Neutrophil (primary cell): ENCODE results near the gene GRB10.

ENCODE experiments used
- H3K27ac ChIP-seq: fragments of 200-600 bp; sonication (generic); 2 replicates; pipeline ENCODE4 v1.5.1; 2016; ENCODE audit warnings: mild to moderate bottlenecking, moderate library complexity
- H3K27me3 ChIP-seq: fragments of 200-600 bp; sonication (generic); 2 replicates; pipeline ENCODE4 v1.6.0; 2016; ENCODE audit warnings: mild to moderate bottlenecking
- H3K36me3 ChIP-seq: fragments of 200-600 bp; sonication (generic); 2 replicates; pipeline ENCODE4 v1.5.1; 2017
- H3K4me1 ChIP-seq, 2 experiments: fragments of 200-600 bp in 1 of 2; sonication (generic) in 1 of 2; 1 replicate in 1 of 2; 2 replicates in 1 of 2; pipeline versions ENCODE4 v1.5.1 to v1.6.1; 2013 to 2016; ENCODE audit warnings: low read depth in 1 of 2, low read length in 1 of 2, mild to moderate bottlenecking in 1 of 2, moderate library complexity in 1 of 2; ENCODE audit not compliant: control insufficient read depth in 1 of 2, insufficient read depth in 1 of 2
- H3K4me3 ChIP-seq, 2 experiments: fragments of 200-600 bp in 1 of 2; sonication (generic) in 1 of 2; 1 replicate in 1 of 2; 2 replicates in 1 of 2; pipeline ENCODE4 v1.5.1; 2013 to 2016; ENCODE audit warnings: low read depth in 1 of 2, low read length in 1 of 2, mild to moderate bottlenecking in 1 of 2, moderate library complexity in 1 of 2
- H3K9me3 ChIP-seq: fragments of 200-600 bp; sonication (generic); 2 replicates; pipeline ENCODE4 v1.5.1; 2016
- TF ChIP-seq, protein P1 (sequence below): fragments of 200-600 bp; sonication (generic); IDR thresholded peaks from 2 replicates; pipeline ENCODE4 v1.5.1; 2016; ENCODE audit warnings: antibody characterized with exemption

Gene GRB10

DNA sequence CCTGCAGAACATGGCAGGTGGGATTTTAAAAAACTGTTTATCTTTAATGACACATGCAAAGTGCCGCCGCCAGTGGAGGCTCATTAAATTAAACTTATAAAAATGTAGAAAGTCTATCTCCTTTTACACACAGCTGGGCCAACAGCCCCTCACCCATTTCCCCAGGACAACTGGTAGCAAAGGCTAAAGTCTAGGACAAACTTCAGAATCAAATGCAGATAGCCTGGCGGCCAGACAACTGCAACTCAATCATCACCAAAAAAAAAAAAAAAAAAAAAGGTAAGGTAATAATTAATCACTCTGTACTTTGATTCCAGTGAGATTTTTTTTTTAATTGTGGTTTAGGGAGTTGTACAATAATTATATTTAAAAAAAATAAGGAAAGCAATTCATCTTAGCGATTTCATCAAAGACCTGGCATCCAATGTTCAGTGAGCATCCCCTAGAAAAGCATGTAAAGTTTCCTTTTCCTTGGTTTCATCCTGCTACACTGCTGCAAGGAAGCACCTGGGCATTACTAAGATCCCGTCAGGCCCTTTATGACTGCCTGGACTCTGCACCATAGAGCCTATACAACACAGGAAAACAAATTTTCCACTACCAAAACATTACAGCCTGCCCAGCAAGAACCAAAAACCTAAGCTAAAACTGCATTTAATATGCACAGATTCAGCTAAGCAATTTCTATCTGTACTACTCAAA, 98.5 kb downstream of the GRB10 start:
- TF ChIP-seq, protein P1, sequence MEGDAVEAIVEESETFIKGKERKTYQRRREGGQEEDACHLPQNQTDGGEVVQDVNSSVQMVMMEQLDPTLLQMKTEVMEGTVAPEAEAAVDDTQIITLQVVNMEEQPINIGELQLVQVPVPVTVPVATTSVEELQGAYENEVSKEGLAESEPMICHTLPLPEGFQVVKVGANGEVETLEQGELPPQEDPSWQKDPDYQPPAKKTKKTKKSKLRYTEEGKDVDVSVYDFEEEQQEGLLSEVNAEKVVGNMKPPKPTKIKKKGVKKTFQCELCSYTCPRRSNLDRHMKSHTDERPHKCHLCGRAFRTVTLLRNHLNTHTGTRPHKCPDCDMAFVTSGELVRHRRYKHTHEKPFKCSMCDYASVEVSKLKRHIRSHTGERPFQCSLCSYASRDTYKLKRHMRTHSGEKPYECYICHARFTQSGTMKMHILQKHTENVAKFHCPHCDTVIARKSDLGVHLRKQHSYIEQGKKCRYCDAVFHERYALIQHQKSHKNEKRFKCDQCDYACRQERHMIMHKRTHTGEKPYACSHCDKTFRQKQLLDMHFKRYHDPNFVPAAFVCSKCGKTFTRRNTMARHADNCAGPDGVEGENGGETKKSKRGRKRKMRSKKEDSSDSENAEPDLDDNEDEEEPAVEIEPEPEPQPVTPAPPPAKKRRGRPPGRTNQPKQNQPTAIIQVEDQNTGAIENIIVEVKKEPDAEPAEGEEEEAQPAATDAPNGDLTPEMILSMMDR, result no peak
- no peak overlapping the region for H3K27ac ChIP-seq
- H3K27me3 ChIP-seq, result no peaks in the 10 kb centered on the region
- H3K4me3 ChIP-seq, result no peak overlapping the region
- H3K4me1 ChIP-seq, result peaks cover 7 to 14% of the 10 kb centered on the region in 2 experiments
- H3K9me3 ChIP-seq, result no peaks in the 10 kb centered on the region
- no peaks in the 10 kb centered on the region for H3K36me3 ChIP-seq

GRCh38 chr7:50682573-50682972, 100.1 kb downstream of the GRB10 start:
- Histone ChIP-seq H3K36me3 (no peaks in the 10 kb centered on the region), H3K4me1 (peaks cover 7 to 14% of the 10 kb centered on the region in 2 experiments), H3K4me3 (no peak overlapping the region), H3K27me3 (no peaks in the 10 kb centered on the region), H3K9me3 (no peaks in the 10 kb centered on the region), H3K27ac (no peak overlapping the region)
- TF ChIP-seq, protein P1, result no peak

DNA sequence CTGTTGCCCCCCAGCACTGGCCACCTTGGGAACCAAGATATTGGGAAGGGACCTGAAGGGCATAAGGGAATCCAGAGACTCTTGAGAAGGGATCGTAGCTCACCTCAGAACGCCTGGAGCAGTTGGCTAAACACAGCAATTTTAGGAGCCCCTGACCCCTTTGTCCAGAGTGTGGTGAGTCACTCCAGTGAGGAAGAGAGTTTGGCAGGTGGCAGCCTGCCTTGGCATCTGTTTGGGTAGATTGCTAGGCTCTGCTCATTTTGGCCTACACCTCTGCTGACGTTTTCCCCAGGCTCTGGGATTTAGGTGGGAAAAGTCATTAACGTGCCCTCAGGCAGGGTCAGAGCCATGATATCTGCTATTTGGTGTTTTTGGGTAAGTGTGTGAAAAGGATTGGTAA, 100.6 kb downstream of the GRB10 start:
- no peak overlapping the region for H3K4me3 ChIP-seq
- no peaks in the 10 kb centered on the region for H3K36me3 ChIP-seq
- no peaks in the 10 kb centered on the region for H3K9me3 ChIP-seq
- peaks cover 7 to 14% of the 10 kb centered on the region in 2 experiments for H3K4me1 ChIP-seq
- no peaks in the 10 kb centered on the region for H3K27me3 ChIP-seq
- TF ChIP-seq, protein P1, result no peak
- no peak overlapping the region for H3K27ac ChIP-seq

GRCh38 chr7:50681432-50682045, 101.2 kb downstream of the GRB10 start:
- Histone ChIP-seq H3K4me1 (peaks cover 7 to 14% of the 10 kb centered on the region in 2 experiments), H3K27me3 (no peaks in the 10 kb centered on the region), H3K9me3 (no peaks in the 10 kb centered on the region), H3K4me3 (no peak overlapping the region), H3K36me3 (no peaks in the 10 kb centered on the region), H3K27ac (no peak overlapping the region)
- TF ChIP-seq, protein P1, result no peak

GRCh38 chr7:50679218-50680007, 103.3 kb downstream of the GRB10 start:
- H3K27me3 ChIP-seq, result no peaks in the 10 kb centered on the region
- TF ChIP-seq, protein P1, result no peak
- no peak overlapping the region for H3K4me3 ChIP-seq
- no peaks in the 10 kb centered on the region for H3K9me3 ChIP-seq
- peaks cover under 1% of the 10 kb centered on the region for H3K36me3 ChIP-seq
- no peak overlapping the region for H3K27ac ChIP-seq
- peaks cover 14% of the 10 kb centered on the region in 2 experiments for H3K4me1 ChIP-seq
